ENCODE data around the gene ZNF491.
"Not testable (repeated sequence)": the region's sequence is repeated elsewhere in the genome, so short reads cannot be mapped to it uniquely, and the experiment has no call there.

ZNF491 gene

DNA sequence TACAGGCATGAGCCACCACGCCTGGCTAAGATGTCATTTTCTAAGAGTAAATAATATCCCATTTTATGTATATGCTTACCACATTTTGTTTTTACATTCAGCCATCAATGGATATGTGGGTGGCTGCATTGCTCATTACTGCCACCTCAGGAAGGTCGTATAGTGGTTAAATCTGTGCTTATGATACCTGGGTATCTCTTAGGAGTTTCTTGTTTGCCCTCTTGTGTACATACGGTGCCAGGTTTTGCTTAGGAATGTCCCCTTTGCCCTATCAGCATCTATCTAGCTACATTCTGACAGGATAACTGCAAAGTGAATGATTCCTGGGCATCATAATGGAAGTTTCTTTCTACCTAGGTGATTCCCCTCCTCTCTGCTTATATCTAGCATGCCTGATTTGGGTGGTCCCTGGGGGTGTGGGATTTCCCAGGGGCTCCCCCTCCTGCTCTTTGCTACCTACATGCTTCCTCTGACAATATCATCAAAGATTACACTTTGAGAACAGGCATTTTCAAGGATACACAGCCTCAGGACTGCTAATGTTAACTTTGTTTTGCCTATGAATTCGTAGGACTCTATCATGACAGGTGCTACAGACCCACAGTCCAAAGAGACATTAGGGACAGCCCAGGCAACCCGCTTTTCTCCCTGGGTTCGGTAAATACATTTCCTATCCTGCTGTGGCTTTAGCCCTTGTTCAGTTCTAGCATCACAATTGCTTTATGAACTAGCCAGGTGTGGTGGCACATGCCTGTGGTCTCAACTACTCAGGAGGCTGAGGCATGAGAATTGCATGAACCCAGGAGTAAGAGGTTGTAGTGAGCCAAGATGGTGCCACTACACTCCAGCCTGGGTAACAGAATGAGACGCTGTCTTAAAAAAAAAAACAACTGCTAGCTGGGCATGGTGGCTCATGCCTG lies 30.9 kb downstream of the ZNF491 start:
- H3K9me3 ChIP-seq (ENCODE audit: control insufficient read depth, insufficient read depth, low read length); H3K4me1 ChIP-seq (ENCODE audit: insufficient read depth, low read length); H3K36me3 ChIP-seq (ENCODE audit: insufficient read depth, low read length); H3K9ac ChIP-seq (ENCODE audit: low read depth, low read length): not testable (repeated sequence)

- Histone ChIP-seq H3K9ac (ENCODE audit: low read depth, low read length) (no peak overlapping the region), H3K36me3 (ENCODE audit: insufficient read depth, low read length) (no peaks in the 10 kb centered on the region; the same call in 1 of the 2 replicates), H3K9me3 (ENCODE audit: control insufficient read depth, insufficient read depth, low read length) (peaks cover 5% of the 10 kb centered on the region), H3K4me1 (ENCODE audit: insufficient read depth, low read length) (no peaks in the 10 kb centered on the region)
These were observed 34.1 kb downstream of the ZNF491 start for GRCh38 chr19:11832253-11832912.

DNA sequence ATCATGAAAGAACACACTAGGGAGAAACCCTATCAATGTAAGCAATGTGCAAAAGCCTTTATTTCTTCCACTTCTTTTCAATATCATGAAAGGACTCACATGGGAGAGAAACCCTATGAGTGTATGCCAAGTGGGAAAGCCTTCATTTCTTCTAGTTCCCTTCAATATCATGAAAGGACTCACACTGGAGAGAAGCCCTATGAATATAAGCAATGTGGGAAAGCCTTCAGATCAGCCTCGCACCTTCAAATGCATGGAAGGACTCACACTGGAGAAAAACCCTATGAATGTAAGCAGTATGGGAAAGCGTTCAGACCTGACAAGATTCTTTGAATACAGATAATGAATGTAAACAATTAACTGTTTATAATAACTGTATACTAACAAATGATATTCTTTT lies 35.2 kb downstream of the ZNF491 start:
- Histone ChIP-seq H3K9me3 (ENCODE audit: control insufficient read depth, insufficient read depth, low read length) (peaks cover 5% of the 10 kb centered on the region), H3K9ac (ENCODE audit: low read depth, low read length) (no peak overlapping the region), H3K4me1 (ENCODE audit: insufficient read depth, low read length) (no peaks in the 10 kb centered on the region), H3K36me3 (ENCODE audit: insufficient read depth, low read length) (no peaks in the 10 kb centered on the region; the same call in 1 of the 2 replicates)

- not testable (repeated sequence) for H3K36me3 ChIP-seq (ENCODE audit: insufficient read depth, low read length); H3K9ac ChIP-seq (ENCODE audit: low read depth, low read length); H3K9me3 ChIP-seq (ENCODE audit: control insufficient read depth, insufficient read depth, low read length); H3K4me1 ChIP-seq (ENCODE audit: insufficient read depth, low read length)
These were observed 37.3 kb downstream of the ZNF491 start for GRCh38 chr19:11835626-11836066.

GRCh38 chr19:11843722-11844121 lies 45.4 kb downstream of the ZNF491 start:
- Histone ChIP-seq H3K9me3 (ENCODE audit: control insufficient read depth, insufficient read depth, low read length) (no peaks in the 10 kb centered on the region), H3K9ac (ENCODE audit: low read depth, low read length) (no peak overlapping the region), H3K36me3 (ENCODE audit: insufficient read depth, low read length) (no peaks in the 10 kb centered on the region)

DNA sequence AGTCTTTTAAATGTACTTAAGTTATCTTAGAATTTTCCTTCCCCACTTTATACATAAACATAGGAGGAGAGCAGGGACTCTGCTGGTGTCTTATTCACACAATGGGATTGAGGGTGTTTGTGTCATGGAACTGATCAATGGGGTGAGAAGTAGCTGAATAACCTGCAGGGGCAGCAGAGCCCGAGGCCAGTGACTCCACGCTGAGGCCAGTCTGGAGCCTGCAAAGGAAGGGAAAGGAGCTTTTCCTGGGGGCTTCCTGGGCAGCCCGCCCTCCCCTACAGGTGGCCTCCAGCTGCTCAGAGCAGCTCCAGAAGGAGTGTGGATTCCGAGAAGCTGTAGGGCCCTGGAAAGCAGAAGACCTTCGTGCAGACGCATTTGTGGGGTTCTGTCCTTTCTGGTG lies 49.3 kb downstream of the ZNF491 start:
- H3K9me3 ChIP-seq (ENCODE audit: control insufficient read depth, insufficient read depth, low read length); H3K36me3 ChIP-seq (ENCODE audit: insufficient read depth, low read length); H3K4me1 ChIP-seq (ENCODE audit: insufficient read depth, low read length); H3K9ac ChIP-seq (ENCODE audit: low read depth, low read length): not testable (repeated sequence)

More at GRCh38 chr19:11843722-11844121, 45.4 kb downstream of the ZNF491 start:
- no peaks in the 10 kb centered on the region for H3K4me1 ChIP-seq (ENCODE audit: insufficient read depth, low read length)

DNA sequence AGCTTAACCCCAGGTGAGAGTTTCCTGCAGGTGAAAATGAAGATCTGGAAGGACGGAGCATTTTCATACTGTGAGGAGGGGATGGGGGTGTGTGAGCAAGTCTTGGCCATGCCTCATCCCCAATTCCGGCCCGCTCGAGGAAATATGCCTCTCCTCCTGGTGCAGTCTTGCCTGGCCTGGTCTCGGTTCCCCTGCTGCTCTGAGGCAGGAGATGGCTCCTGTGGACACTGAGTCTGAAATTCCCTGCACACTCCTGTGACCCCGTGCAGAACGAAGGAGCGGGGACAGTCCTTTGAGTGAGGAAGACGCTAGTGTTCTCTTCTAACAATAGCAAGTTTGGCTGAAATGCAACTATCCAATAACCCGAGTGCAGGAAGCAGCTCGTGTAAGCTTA lies 49.9 kb downstream of the ZNF491 start:
- Histone ChIP-seq H3K9me3 (ENCODE audit: control insufficient read depth, insufficient read depth, low read length) (no peaks in the 10 kb centered on the region), H3K9ac (ENCODE audit: low read depth, low read length) (no peak overlapping the region), H3K36me3 (ENCODE audit: insufficient read depth, low read length) (no peaks in the 10 kb centered on the region), H3K4me1 (ENCODE audit: insufficient read depth, low read length) (no peaks in the 10 kb centered on the region)

- no peak within 1 kb of the TSS for H3K9ac ChIP-seq (ENCODE audit: low read depth, low read length)
- no peaks in the 10 kb centered on the region for H3K4me1 ChIP-seq (ENCODE audit: insufficient read depth, low read length)
- no peaks in the 10 kb centered on the region for H3K36me3 ChIP-seq (ENCODE audit: insufficient read depth, low read length)
- no peaks in the 10 kb centered on the region for H3K9me3 ChIP-seq (ENCODE audit: control insufficient read depth, insufficient read depth, low read length)
These were observed 50.5 kb downstream of the ZNF491 start, which contains the start of gene ZNF439 for GRCh38 chr19:11848594-11849469. TSS of gene ZNF439 (plus strand) at chr19:11848726. CDS start at chr19:11848868, 142 bp downstream.

GRCh38 chr19:11850289-11850688 lies 52.0 kb downstream of the ZNF491 start:
- not testable (repeated sequence) for H3K9me3 ChIP-seq (ENCODE audit: control insufficient read depth, insufficient read depth, low read length); H3K4me1 ChIP-seq (ENCODE audit: insufficient read depth, low read length); H3K36me3 ChIP-seq (ENCODE audit: insufficient read depth, low read length); H3K9ac ChIP-seq (ENCODE audit: low read depth, low read length)

DNA sequence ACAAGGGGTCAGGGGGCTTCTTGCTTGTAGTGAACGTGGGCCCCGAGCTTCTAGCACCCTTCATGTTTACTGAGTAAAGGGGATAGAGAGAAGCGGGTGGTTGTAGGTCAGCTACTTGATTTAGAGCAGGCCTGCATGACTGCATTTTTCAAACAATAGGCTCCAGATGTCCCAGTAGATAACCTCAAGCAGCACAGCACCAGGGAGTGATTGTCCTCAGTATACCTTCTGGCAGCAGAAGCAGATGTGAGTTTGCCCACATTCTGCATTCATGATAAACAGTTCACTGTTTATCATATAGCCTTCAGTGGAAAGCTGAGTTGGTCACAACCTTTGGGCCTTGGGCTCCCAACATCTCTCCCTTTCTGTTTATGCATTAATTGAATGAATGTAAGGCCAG lies 55.0 kb downstream of the ZNF491 start:
- Histone ChIP-seq H3K9ac (ENCODE audit: low read depth, low read length) (no peak overlapping the region), H3K4me1 (ENCODE audit: insufficient read depth, low read length) (no peaks in the 10 kb centered on the region), H3K36me3 (ENCODE audit: insufficient read depth, low read length) (no peaks in the 10 kb centered on the region), H3K9me3 (ENCODE audit: control insufficient read depth, insufficient read depth, low read length) (no peaks in the 10 kb centered on the region)

DNA sequence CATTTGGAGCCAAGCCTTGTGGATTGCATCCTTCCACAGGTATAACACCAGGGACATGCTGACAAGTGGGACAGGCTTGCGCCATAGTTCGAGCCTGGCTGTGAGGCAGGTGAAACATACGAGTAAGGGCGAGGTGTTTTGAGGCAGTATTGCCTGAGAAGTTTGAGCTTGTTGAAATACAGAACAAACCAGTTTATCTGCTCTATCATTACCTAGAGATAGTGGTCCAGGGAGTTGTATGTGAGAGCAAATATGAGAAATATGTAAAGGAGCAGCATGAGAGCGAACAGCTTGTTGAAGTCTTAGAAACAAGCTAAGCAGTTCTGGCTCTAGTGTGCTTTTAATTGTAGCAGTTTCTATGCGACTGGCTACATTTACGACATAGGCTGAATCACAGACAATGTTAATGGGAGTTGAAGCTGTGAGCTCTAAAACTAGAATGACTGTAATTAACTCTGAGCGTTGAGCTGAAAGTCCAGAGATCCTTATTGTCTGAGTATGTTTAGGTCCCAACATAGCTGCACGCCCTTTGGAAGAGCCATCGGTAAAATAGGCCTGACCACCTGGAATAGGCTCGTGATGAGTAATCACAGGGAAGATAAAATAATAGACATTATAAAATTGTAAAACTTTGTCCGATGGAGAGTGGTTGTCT lies 58.4 kb downstream of the ZNF491 start:
- Histone ChIP-seq H3K4me1 (ENCODE audit: insufficient read depth, low read length) (no peaks in the 10 kb centered on the region), H3K9me3 (ENCODE audit: control insufficient read depth, insufficient read depth, low read length) (no peaks in the 10 kb centered on the region), H3K36me3 (ENCODE audit: insufficient read depth, low read length) (no peaks in the 10 kb centered on the region), H3K9ac (ENCODE audit: low read depth, low read length) (no peak overlapping the region)
